Activated naive CD8-positive, alpha-beta T cell treated with anti-CD3 and anti-CD28 coated beads for 36 hours (primary cell): ENCODE data around the gene TIGIT. TPM values are rescaled to one million over a fixed set of nuclear protein-coding genes. Genes with fewer than 3 reads are reported as not detected.

Experiments used
- DNase-seq: peaks from one replicate; pipeline ENCODE4 v3.0.0; 2021
- H3K27ac Mint-ChIP-seq: one replicate; pipeline ENCODE4 v1.8.0; 2022; ENCODE audit warnings: mild to moderate bottlenecking, moderate library complexity, mixed read lengths
- H3K27me3 Mint-ChIP-seq: one replicate; pipeline ENCODE4 v1.8.0; 2022; ENCODE audit warnings: mild to moderate bottlenecking, mixed read lengths
- H3K36me3 Mint-ChIP-seq: one replicate; pipeline ENCODE4 v1.8.0; 2021; ENCODE audit warnings: mild to moderate bottlenecking, mixed read lengths
- H3K4me1 Mint-ChIP-seq: one replicate; pipeline ENCODE4 v1.8.0; 2021; ENCODE audit warnings: mixed read lengths
- H3K4me3 Mint-ChIP-seq: one replicate; pipeline ENCODE4 v1.8.0; 2022; ENCODE audit warnings: mild to moderate bottlenecking, moderate library complexity, mixed read lengths
- H3K9me3 Mint-ChIP-seq: one replicate; pipeline ENCODE4 v1.8.0; 2022; ENCODE audit warnings: mixed read lengths
- total RNA-seq, 2 experiments: library from RNA; stranded (reverse); gene quantifications; one replicate each; pipeline ENCODE4 v1.2.3, GENCODE V29; 2021

The TIGIT gene
- total RNA-seq, 2 experiments from 2014 or later = 12.9 to 16.4 TPM

DNA sequence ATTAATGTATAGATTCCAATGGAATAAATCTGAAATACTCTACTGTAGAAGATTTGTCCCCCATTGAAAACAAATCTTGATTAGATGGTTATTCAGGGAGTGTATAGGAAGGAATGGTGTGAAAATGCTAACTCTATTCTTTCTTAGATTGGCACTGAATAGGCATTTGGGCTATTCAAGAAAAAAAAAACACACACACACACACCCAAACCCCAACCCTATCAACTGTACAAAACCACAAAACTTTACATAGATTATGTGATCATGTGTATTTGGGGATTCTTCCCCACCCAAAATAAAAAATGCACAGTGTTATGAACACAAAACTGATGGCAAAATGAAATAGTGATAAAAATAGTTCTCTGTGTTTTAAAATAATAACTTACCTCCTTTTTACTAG, 61.8 kb downstream of the TIGIT start:
- Mint-ChIP-seq H3K4me1 (peaks cover 4% of the 10 kb centered on the region), H3K27me3 (no peaks in the 10 kb centered on the region), H3K27ac (no peak overlapping the region), H3K4me3 (no peak overlapping the region), H3K36me3 (peaks cover 4% of the 10 kb centered on the region), H3K9me3 (no peaks in the 10 kb centered on the region)
- no peak for DNase-seq

DNA sequence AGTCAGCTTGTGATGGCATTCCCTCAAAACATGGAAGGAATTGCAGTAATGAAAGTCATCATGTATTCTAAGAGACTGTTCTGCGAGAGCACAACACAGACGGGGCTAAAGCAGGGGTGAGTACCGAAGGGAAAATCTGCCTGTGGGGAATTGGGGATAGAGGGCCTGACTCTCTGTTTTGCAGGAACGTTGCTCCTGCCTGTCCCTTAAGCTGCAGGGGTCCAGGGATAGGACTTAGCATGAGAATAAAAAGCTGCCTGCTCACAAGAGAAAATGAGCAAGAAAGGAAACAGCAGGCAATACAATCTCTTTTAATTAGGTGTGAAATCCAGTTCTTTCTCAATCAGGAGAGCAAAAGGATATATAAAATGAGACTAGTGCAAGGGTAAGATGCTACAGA, 62.2 kb downstream of the TIGIT start:
- Mint-ChIP-seq H3K4me1 (peaks cover 5% of the 10 kb centered on the region), H3K4me3 (no peak overlapping the region), H3K27ac (no peak overlapping the region), H3K27me3 (no peaks in the 10 kb centered on the region), H3K36me3 (peaks cover 1% of the 10 kb centered on the region), H3K9me3 (no peaks in the 10 kb centered on the region)
- DNase-seq = no peak

DNA sequence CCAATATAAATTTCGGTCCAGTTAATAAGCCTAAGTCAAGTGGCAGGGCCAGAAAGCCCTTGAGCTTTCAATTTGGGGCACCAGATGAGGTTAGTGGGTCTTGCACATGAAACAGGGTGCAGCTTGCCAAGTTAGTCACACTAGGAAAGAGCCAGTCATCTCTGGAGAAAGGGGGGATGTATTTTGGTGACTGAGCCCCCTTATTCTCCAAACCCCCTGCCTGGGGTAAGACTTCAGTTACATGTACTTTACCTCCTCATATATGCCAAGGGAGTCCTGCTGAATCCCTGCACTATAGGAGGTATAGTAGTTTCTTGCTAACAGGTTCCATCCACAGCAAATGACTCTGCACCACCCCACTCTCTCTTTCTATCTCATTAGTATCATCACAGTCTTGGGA, 62.7 kb downstream of the TIGIT start:
- no peak overlapping the region for H3K4me3 Mint-ChIP-seq
- H3K27ac Mint-ChIP-seq = no peak overlapping the region
- H3K27me3 Mint-ChIP-seq = no peaks in the 10 kb centered on the region
- no peak for DNase-seq
- peaks cover 9% of the 10 kb centered on the region for H3K4me1 Mint-ChIP-seq
- H3K36me3 Mint-ChIP-seq = peaks cover 1% of the 10 kb centered on the region
- H3K9me3 Mint-ChIP-seq = no peaks in the 10 kb centered on the region

Other genes with a start within 250 kb of the TIGIT start
- 1 to 10 TPM in 1 of 2 experiments, under 1 TPM in 1; 0.99 to 1.7 TPM for gene CCDC191, start 237.5 kb upstream of the TIGIT start, total RNA-seq
- gene QTRT2, start 237.3 kb upstream of the TIGIT start, total RNA-seq = 10 to 100 TPM; 43.3 to 51.1 TPM
- gene DRD3, start 115.0 kb upstream of the TIGIT start, total RNA-seq = not detected
- gene ZNF80, start 56.5 kb upstream of the TIGIT start, total RNA-seq = 1 to 10 TPM in 1 of 2 experiments, under 1 TPM in 1; 0.82 to 1.3 TPM